Measurements from ENCODE around the gene CCDC13.

The CCDC13 gene

DNA sequence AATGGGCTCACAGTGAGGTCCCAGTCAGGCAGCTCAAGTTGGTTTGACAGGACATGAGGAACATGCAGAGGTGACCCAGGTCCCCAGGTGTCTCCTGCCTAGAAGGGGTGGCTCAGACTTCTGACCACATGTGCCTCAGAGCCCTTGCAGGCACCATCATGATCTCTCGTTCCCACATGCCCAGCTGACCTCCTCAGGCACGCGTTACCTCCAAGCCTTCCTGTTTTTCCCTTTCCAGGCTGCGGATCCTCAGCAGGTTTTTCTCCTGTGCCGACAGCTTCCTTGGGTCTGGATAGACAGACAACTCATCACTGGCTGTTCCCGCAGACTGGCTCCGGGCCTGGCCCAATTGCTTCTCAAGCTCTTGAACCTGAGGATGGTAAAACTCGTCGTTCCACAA, 30.4 kb downstream of the CCDC13 start:
- TF ChIP-seq, protein P1, sequence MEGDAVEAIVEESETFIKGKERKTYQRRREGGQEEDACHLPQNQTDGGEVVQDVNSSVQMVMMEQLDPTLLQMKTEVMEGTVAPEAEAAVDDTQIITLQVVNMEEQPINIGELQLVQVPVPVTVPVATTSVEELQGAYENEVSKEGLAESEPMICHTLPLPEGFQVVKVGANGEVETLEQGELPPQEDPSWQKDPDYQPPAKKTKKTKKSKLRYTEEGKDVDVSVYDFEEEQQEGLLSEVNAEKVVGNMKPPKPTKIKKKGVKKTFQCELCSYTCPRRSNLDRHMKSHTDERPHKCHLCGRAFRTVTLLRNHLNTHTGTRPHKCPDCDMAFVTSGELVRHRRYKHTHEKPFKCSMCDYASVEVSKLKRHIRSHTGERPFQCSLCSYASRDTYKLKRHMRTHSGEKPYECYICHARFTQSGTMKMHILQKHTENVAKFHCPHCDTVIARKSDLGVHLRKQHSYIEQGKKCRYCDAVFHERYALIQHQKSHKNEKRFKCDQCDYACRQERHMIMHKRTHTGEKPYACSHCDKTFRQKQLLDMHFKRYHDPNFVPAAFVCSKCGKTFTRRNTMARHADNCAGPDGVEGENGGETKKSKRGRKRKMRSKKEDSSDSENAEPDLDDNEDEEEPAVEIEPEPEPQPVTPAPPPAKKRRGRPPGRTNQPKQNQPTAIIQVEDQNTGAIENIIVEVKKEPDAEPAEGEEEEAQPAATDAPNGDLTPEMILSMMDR (conservative IDR thresholded peaks at IDR 0.05; ENCODE audit: low read depth, low read length) = no peak
- no peak for DNase-seq (ENCODE audit: low read depth)
- no peak overlapping the region for H3K4me3 ChIP-seq (ENCODE audit: low read depth, low read length)

DNA sequence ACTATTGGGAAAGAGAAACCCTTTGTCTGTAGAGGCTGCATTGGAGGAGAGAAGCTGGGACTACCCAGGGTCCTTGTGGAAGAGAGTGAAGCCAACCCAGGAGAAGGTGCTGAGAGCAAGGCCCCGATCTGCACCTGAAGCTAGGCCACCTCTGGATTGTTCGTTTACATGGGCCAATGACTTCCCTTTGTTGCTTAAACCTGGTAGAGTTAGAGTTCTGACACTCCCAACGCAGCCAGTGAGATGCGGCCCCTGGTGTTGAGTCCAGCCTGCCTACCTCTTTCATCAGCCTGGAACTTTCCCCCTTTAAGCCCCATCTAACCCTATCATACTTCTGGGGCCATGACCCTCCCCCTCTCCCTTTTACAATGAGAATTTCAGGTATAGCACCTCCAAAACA, 30.8 kb downstream of the CCDC13 start:
- TF ChIP-seq, protein P1 (conservative IDR thresholded peaks at IDR 0.05; ENCODE audit: low read depth, low read length) = no peak
- H3K4me3 ChIP-seq (ENCODE audit: low read depth, low read length) = no peak overlapping the region
- no peak for DNase-seq (ENCODE audit: low read depth)

DNA sequence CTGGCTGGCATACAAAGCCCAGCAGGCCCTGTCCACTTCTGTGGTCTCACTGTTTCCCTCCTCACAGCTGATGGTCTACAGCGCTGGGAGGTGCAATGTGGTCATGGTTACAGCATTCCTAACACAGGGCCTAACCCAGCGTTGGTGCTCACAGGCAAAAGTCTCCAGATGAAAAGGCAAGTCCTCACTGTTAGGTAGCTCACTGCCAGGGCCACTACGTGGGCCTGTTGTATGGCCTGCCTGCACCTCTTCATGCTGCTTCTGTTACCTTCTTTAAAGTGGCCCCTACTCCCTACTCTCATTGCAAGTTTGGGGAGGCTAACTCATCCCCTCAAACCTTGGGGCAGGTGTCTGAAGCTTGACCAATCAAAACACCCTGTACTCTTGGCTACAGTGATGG, 31.3 kb downstream of the CCDC13 start:
- TF ChIP-seq, protein P1 (conservative IDR thresholded peaks at IDR 0.05; ENCODE audit: low read depth, low read length) = no peak
- H3K4me3 ChIP-seq (ENCODE audit: low read depth, low read length) = no peak overlapping the region
- DNase-seq (ENCODE audit: low read depth) = no peak

DNA sequence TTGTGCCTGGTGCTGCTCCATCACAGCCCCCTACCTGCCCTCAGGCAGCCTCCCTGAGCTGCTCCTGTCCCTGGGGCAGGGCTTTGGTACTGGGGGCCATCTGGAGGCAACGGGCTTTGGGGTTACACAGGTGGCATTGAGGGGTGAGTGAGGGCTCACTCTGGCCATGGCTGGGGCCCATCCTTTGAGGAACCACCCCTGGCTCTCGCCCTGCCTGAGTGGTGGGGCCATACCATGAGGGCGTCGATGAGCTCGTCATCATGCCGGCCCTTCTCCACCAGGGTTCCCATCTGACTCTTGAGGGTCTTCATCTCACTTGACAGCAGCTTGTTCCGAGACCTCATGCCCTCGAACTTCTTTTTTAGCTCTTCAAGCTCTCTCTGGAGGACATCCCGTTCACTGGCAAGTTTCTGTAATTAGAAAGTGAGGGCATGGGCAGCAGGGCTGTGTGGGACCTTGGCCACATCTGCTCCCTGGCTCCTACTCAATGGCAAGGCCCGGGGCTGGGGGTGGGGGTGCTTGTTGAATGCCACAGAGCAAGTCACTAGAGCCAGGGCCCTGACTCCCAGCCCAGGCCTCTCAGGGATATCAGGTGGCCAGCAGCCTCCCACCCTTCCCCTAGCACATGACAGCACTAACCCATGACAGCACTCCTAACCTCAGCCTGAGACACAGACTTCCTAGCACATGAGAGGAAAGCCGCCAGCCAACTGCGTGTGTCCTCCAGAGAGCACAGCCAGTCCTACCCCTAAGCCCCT, 33.5 kb downstream of the CCDC13 start:
- peak; percentile 17 for DNase-seq (ENCODE audit: low read depth)
- TF ChIP-seq, protein P1 (conservative IDR thresholded peaks at IDR 0.05; ENCODE audit: low read depth, low read length) = no peak
- no peak overlapping the region for H3K4me3 ChIP-seq (ENCODE audit: low read depth, low read length)

DNA sequence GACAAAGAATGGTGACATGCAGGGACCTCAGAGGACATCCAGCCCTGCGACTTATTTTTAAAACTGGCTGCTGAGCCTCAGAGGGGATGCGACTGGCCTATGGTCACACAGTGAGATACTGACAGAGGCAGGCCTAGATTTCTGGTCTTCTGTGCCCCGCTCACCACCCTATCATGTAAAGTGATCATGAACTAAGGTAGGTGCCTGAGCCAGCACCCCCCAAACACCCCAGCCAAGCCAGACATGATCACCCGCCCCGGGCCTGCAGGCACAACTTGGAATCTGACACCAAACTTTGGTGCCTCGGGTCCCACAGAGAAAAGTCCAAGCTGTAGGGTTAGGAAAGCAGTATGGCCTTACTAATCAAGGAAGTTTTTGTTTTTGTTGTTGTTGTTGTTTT, 36.5 kb downstream of the CCDC13 start:
- H3K4me3 ChIP-seq (ENCODE audit: low read depth, low read length) = no peak overlapping the region
- TF ChIP-seq, protein P1 (conservative IDR thresholded peaks at IDR 0.05; ENCODE audit: low read depth, low read length) = no peak
- no peak for DNase-seq (ENCODE audit: low read depth)

DNA sequence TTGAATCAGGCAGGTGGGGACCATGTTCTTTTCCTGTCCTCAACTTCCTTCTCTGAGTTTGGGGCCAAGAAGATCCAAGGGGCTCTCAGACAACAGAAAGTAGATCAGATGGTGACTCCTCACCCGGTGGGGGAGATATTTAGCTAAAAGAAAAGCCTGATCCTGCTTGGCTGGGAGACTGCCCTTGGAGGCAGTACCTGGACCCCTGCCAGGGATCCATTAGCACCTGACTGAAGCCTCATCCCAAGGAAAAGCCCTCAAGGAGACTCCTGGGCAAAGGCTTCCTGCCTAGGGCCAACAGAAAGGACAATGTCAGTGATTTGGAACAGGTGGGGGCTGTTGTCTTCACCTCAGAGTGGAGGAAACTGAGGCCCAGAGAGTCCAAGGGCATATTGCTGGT, 37.0 kb downstream of the CCDC13 start:
- no peak for DNase-seq (ENCODE audit: low read depth)
- no peak overlapping the region for H3K4me3 ChIP-seq (ENCODE audit: low read depth, low read length)
- TF ChIP-seq, protein P1 (conservative IDR thresholded peaks at IDR 0.05; ENCODE audit: low read depth, low read length) = no peak

DNA sequence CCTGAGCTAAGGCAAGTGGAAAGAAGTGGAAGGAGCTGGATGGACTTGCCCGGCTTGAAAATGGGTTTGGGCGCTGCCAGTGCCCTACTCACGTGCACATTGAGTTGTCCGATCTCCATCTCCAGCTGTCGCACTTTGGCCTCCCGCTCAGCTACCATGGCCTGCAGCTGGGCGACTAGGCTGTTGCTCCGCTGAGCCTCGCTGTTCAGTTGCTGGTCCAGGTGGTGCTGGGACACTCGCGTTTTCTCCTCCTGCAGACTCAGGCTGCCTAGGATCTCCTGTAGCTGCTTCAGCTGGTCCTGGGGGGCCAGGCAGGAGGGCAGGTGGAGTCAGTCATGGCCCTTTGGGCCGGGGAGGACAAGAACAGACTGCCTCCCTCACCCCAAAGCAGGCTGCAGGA, 37.4 kb downstream of the CCDC13 start:
- DNase-seq (ENCODE audit: low read depth) = no peak
- TF ChIP-seq, protein P1 (conservative IDR thresholded peaks at IDR 0.05; ENCODE audit: low read depth, low read length) = no peak

More for the DNA sequence above, 37.4 kb downstream of the CCDC13 start:
- no peak overlapping the region for H3K4me3 ChIP-seq (ENCODE audit: low read depth, low read length)
